Breast epithelium (tissue), 4 donors: ENCODE data around the gene APCDD1. TPM values are rescaled to one million over a fixed set of nuclear protein-coding genes. Genes with fewer than 3 reads are reported as not detected.

Experiments
- DNase-seq, 2 donors: peaks; one replicate each; pipeline ENCODE4 v3.0.0-alpha.2; 2019; ENCODE audit warnings: low spot score in 2 of 2
- H3K27ac ChIP-seq, 2 donors: fragments of 200-600 bp; sonication (generic) in 1 of 2; one replicate each; pipeline ENCODE4 v1.5.1; 2016 to 2019; ENCODE audit warnings: mild to moderate bottlenecking in 1 of 2
- H3K27me3 ChIP-seq, 2 donors: fragments of 200-600 bp; sonication (generic) in 1 of 2; one replicate each; pipeline versions ENCODE4 v1.5.1 to v1.6.0; 2017 to 2019; ENCODE audit warnings: control low read depth in 1 of 2, mild to moderate bottlenecking in 1 of 2
- H3K36me3 ChIP-seq: fragments of 200-600 bp; one replicate; pipeline ENCODE4 v1.5.1; 2019
- H3K4me1 ChIP-seq, 2 donors: fragments of 200-600 bp; sonication (generic); one replicate each; pipeline ENCODE4 v1.5.1; 2016 to 2019; ENCODE audit warnings: control low read depth in 1 of 2
- H3K4me3 ChIP-seq, 3 donors: fragments of 200-600 bp; sonication (generic); 1 replicate in 2 of 3; 2 replicates in 1 of 3; pipeline ENCODE4 v1.5.1; 2016 to 2019; ENCODE audit warnings: mild to moderate bottlenecking in 3 of 3, moderate library complexity in 2 of 3
- H3K9me3 ChIP-seq, 2 donors: fragments of 200-600 bp; sonication (generic) in 1 of 2; one replicate each; pipeline ENCODE4 v1.5.1; 2016 to 2019; ENCODE audit warnings: control low read depth in 1 of 2
- CTCF ChIP-seq, 3 donors: fragments of 450-650 bp; IDR thresholded peaks; one replicate each; pipeline ENCODE4 v1.5.1; 2016 to 2017; ENCODE audit warnings: antibody characterized with exemption in 3 of 3, mild to moderate bottlenecking in 3 of 3, moderate library complexity in 3 of 3
- POLR2A ChIP-seq: fragments of 450-650 bp; IDR thresholded peaks from one replicate; pipeline ENCODE4 v1.6.1; 2016; ENCODE audit warnings: antibody characterized with exemption, mild to moderate bottlenecking, moderate library complexity
- POLR2AphosphoS5 ChIP-seq, 3 donors: sonication (generic); formaldehyde crosslinking; IDR thresholded peaks; one replicate each; pipeline ENCODE4 v1.6.1; 2017; ENCODE audit warnings: antibody characterized with exemption in 3 of 3
- intact Hi-C: fragments of 100-400 bp; cut with DNase I; formaldehyde crosslinking; loops from one replicate; pipeline ENCODE4 v1.15.1; 2023; ENCODE audit warnings: low total_unique reads
- total RNA-seq, 3 donors: library from RNA; depleted of rRNA; stranded (reverse); fragments of >200 nt; gene quantifications; one replicate each; pipeline ENCODE4 v1.1.0, GENCODE V29; 2016

The APCDD1 gene
- total RNA-seq, 3 donors from 2014 or later, result 34.1 to 275 (median 38.8) TPM

GRCh38 chr18:10475276-10475653, 20.8 kb downstream of the APCDD1 start:
- Histone ChIP-seq H3K36me3 (no peaks in the 10 kb centered on the region), H3K4me1 (peaks cover 0 to 14% of the 10 kb centered on the region in 2 donors), H3K27ac (peak overlapping the region in 1 of 2 donors; percentile 80), H3K4me3 (no peak overlapping the region), H3K27me3 (no peaks in the 10 kb centered on the region), H3K9me3 (no peaks in the 10 kb centered on the region)
- no peak for DNase-seq
- no peak for TF ChIP-seq POLR2AphosphoS5 (IDR thresholded peaks at IDR 0.05)
- TF ChIP-seq CTCF (IDR thresholded peaks at IDR 0.05), result no peak
- TF ChIP-seq POLR2A, result no peak
- intact Hi-C loops, result no loop called here

GRCh38 chr18:10475654-10476291, 21.3 kb downstream of the APCDD1 start:
- DNase-seq, result no peak
- Histone ChIP-seq H3K4me3 (no peak overlapping the region), H3K27ac (peak overlapping the region; percentile 71 to 80), H3K36me3 (no peaks in the 10 kb centered on the region), H3K27me3 (no peaks in the 10 kb centered on the region), H3K4me1 (peaks cover 0 to 14% of the 10 kb centered on the region in 2 donors), H3K9me3 (no peaks in the 10 kb centered on the region)
- TF ChIP-seq POLR2A (no peak), POLR2AphosphoS5 (IDR thresholded peaks at IDR 0.05) (no peak), CTCF (IDR thresholded peaks at IDR 0.05) (no peak)
- intact Hi-C loops, result no loop called here

GRCh38 chr18:10476338-10476791, 21.9 kb downstream of the APCDD1 start:
- no peaks in the 10 kb centered on the region for H3K27me3 ChIP-seq
- H3K27ac ChIP-seq, result peak overlapping the region; percentile 71 to 80
- intact Hi-C loops, result no loop called here
- no peak overlapping the region for H3K4me3 ChIP-seq
- TF ChIP-seq POLR2AphosphoS5 (IDR thresholded peaks at IDR 0.05), result no peak
- no peak for TF ChIP-seq CTCF (IDR thresholded peaks at IDR 0.05)
- TF ChIP-seq POLR2A, result no peak
- no peaks in the 10 kb centered on the region for H3K36me3 ChIP-seq
- peaks cover 0 to 14% of the 10 kb centered on the region in 2 donors for H3K4me1 ChIP-seq
- DNase-seq, result no peak
- H3K9me3 ChIP-seq, result no peaks in the 10 kb centered on the region

GRCh38 chr18:10477121-10477862, 22.9 kb downstream of the APCDD1 start:
- peak overlapping the region; percentile 71 to 80 for H3K27ac ChIP-seq
- H3K9me3 ChIP-seq, result no peaks in the 10 kb centered on the region
- H3K4me1 ChIP-seq, result peaks cover 0 to 14% of the 10 kb centered on the region in 2 donors
- intact Hi-C loops, result no loop called here
- DNase-seq, result no peak
- H3K36me3 ChIP-seq, result no peaks in the 10 kb centered on the region
- H3K27me3 ChIP-seq, result no peaks in the 10 kb centered on the region
- H3K4me3 ChIP-seq, result no peak overlapping the region
- TF ChIP-seq CTCF (IDR thresholded peaks at IDR 0.05) (no peak), POLR2A (no peak)

GRCh38 chr18:10477863-10478260, 23.4 kb downstream of the APCDD1 start:
- H3K36me3 ChIP-seq, result no peaks in the 10 kb centered on the region
- H3K27ac ChIP-seq, result peak overlapping the region in 1 of 2 donors; percentile 30
- TF ChIP-seq CTCF (IDR thresholded peaks at IDR 0.05) (no peak), POLR2AphosphoS5 (IDR thresholded peaks at IDR 0.05) (no peak), POLR2A (no peak)
- no peaks in the 10 kb centered on the region for H3K9me3 ChIP-seq
- peaks cover 0 to 14% of the 10 kb centered on the region in 2 donors for H3K4me1 ChIP-seq
- intact Hi-C loops, result no loop called here
- H3K4me3 ChIP-seq, result no peak overlapping the region
- no peak for DNase-seq
- H3K27me3 ChIP-seq, result no peaks in the 10 kb centered on the region
